H1 (cell line): ENCODE data around the gene MRPS10. TPM values are rescaled to one million over a fixed set of nuclear protein-coding genes. Genes with fewer than 3 reads are reported as not detected.

Source experiments
- CTCF ChIA-PET: fragments of 300-600 bp; sonication (Branson Sonifier 250); formaldehyde crosslinking; loops from one replicate; lab custom pipeline; 2021; ENCODE audit not compliant: partially characterized antibody; lab: Charles Lee
- POLR2A ChIA-PET: fragments of 300-600 bp; sonication (Branson Sonifier 250); formaldehyde crosslinking; loops from one replicate; lab custom pipeline; 2021; ENCODE audit warnings: inconsistent platforms; ENCODE audit not compliant: partially characterized antibody; lab: Charles Lee
- DNase-seq, 2 experiments: peaks; one replicate each; pipeline versions ENCODE4 v3.0.0 to v3.0.0-alpha.2; 2010 to 2022; ENCODE audit warnings: low spot score in 2 of 2, low read depth in 1 of 2, mixed read lengths in 1 of 2
- FAIRE-seq: peaks from 2 replicates; lab custom pipeline; 2011; peaks lifted over from hg19 to GRCh38; lab: Jason Lieb, UNC
- H2AFZ ChIP-seq: 2 replicates; pipeline ENCODE4 v1.8.1; 2012; ENCODE audit warnings: low read length, inconsistent platforms
- H2AK5ac ChIP-seq: 2 replicates; pipeline ENCODE4 v1.6.1; 2013; ENCODE audit warnings: low read depth, low read length
- H2BK120ac ChIP-seq: replicated peaks from 2 replicates; pipeline ENCODE3; 2013; ENCODE audit warnings: low read depth, low read length, inconsistent platforms
- H2BK12ac ChIP-seq: 2 replicates; pipeline ENCODE4 v1.6.1; 2013; ENCODE audit warnings: low read depth, low read length
- H2BK15ac ChIP-seq: 2 replicates; pipeline ENCODE4 v1.6.1; 2013; ENCODE audit warnings: low read length
- H2BK20ac ChIP-seq: 2 replicates; pipeline ENCODE4 v1.6.1; 2013; ENCODE audit warnings: low read length
- H2BK5ac ChIP-seq: 2 replicates; pipeline ENCODE4 v1.6.1; 2013; ENCODE audit warnings: low read depth, low read length
- H3K14ac ChIP-seq: 2 replicates; pipeline ENCODE4 v1.6.1; 2013; ENCODE audit warnings: inconsistent platforms; ENCODE audit not compliant: insufficient read length
- H3K18ac ChIP-seq: 2 replicates; pipeline ENCODE4 v1.6.1; 2013; ENCODE audit warnings: low read length; ENCODE audit errors: extremely low read depth
- H3K23ac ChIP-seq: 2 replicates; pipeline ENCODE4 v1.6.1; 2013; ENCODE audit warnings: inconsistent platforms; ENCODE audit not compliant: insufficient read length
- H3K23me2 ChIP-seq: 2 replicates; pipeline ENCODE4 v1.6.1; 2013; ENCODE audit warnings: low read depth, low read length
- H3K27ac ChIP-seq: 2 replicates; pipeline ENCODE4 v1.6.1; 2011; ENCODE audit warnings: low read depth, low read length, inconsistent platforms
- H3K27me3 ChIP-seq, 4 experiments: replicated peaks in 1 of 4; 1 replicate in 1 of 4; 2 replicates in 3 of 4; pipeline versions ENCODE4 v1.6.1 to v1.8.1; 2011 to 2013; ENCODE audit warnings: low read length in 3 of 4, mild to moderate bottlenecking in 3 of 4, inconsistent platforms in 2 of 4, mixed read lengths in 2 of 4, moderate library complexity in 1 of 4; ENCODE audit not compliant: control insufficient read depth in 3 of 4, insufficient read depth in 3 of 4; ENCODE audit errors: extremely low read depth in 1 of 4
- H3K36me3 ChIP-seq, 4 experiments: 2 replicates each; pipeline versions ENCODE4 v1.6.1 to v1.8.1; 2011 to 2013; ENCODE audit warnings: mild to moderate bottlenecking in 4 of 4, low read length in 3 of 4, moderate library complexity in 2 of 4, control low read depth in 1 of 4, inconsistent platforms in 1 of 4; ENCODE audit not compliant: insufficient read depth in 4 of 4, control insufficient read depth in 2 of 4
- H3K4ac ChIP-seq: replicated peaks from 2 replicates; pipeline ENCODE3; 2013; ENCODE audit warnings: low read length, low read depth, mixed read lengths, inconsistent platforms; ENCODE audit not compliant: insufficient read length
- H3K4me1 ChIP-seq, 4 experiments: replicated peaks in 1 of 4; 1 replicate in 1 of 4; 2 replicates in 3 of 4; pipeline versions ENCODE4 v1.6.1 to v1.8.1; 2011 to 2013; ENCODE audit warnings: low read length in 3 of 4, inconsistent platforms in 2 of 4, mixed read lengths in 1 of 4; ENCODE audit not compliant: insufficient read depth in 4 of 4, control insufficient read depth in 3 of 4
- H3K4me2 ChIP-seq, 2 experiments: 2 replicates each; pipeline versions ENCODE4 v1.6.1 to v1.8.1; 2011 to 2013; ENCODE audit warnings: low read depth in 2 of 2, low read length in 2 of 2, control low read depth in 1 of 2, inconsistent platforms in 1 of 2, mild to moderate bottlenecking in 1 of 2; ENCODE audit not compliant: insufficient read depth in 1 of 2
- H3K4me3 ChIP-seq, 4 experiments: fragments of 200-600, 300-600 bp in 1 of 4; sonication (generic), shearing (Covaris generic), sonication (Bioruptor Twin) in 1 of 4; 2 replicates each; pipeline versions ENCODE4 v1.5.1 to v1.8.1; 2011 to 2016; ENCODE audit warnings: low read length in 4 of 4, low read depth in 3 of 4, control low read depth in 2 of 4, inconsistent platforms in 2 of 4, mild to moderate bottlenecking in 2 of 4, mixed read lengths in 1 of 4, moderate library complexity in 1 of 4; ENCODE audit not compliant: insufficient read depth in 2 of 4; ENCODE audit errors: extremely low read depth in 1 of 4
- H3K56ac ChIP-seq: replicated peaks from 2 replicates; pipeline ENCODE3; 2013; ENCODE audit warnings: low read depth, mild to moderate bottlenecking, mixed read lengths, low read length, inconsistent platforms; ENCODE audit not compliant: insufficient read length
- H3K79me1 ChIP-seq: 2 replicates; pipeline ENCODE4 v1.6.1; 2013; ENCODE audit warnings: low read depth, low read length, control low read depth
- H3K79me2 ChIP-seq, 2 experiments: 2 replicates each; pipeline versions ENCODE4 v1.6.1 to v1.8.1; 2012 to 2013; ENCODE audit warnings: low read length in 2 of 2, mild to moderate bottlenecking in 2 of 2, inconsistent platforms in 1 of 2; ENCODE audit not compliant: insufficient read depth in 2 of 2, control insufficient read depth in 1 of 2
- H3K9ac ChIP-seq, 4 experiments: replicated peaks in 1 of 4; 1 replicate in 1 of 4; 2 replicates in 3 of 4; pipeline versions ENCODE4 v1.6.1 to v1.8.1; 2011 to 2013; ENCODE audit warnings: low read depth in 3 of 4, low read length in 3 of 4, control low read depth in 2 of 4, mild to moderate bottlenecking in 2 of 4, moderate library complexity in 2 of 4, inconsistent platforms in 1 of 4; ENCODE audit errors: extremely low read depth in 1 of 4
- H3K9me3 ChIP-seq, 2 experiments: 2 replicates each; pipeline versions ENCODE4 v1.6.1 to v1.8.1; 2012 to 2013; ENCODE audit warnings: mild to moderate bottlenecking in 2 of 2, moderate library complexity in 2 of 2, control low read depth in 1 of 2, inconsistent platforms in 1 of 2, low read depth in 1 of 2, low read length in 1 of 2, mixed read lengths in 1 of 2; ENCODE audit not compliant: insufficient read depth in 2 of 2
- H4K20me1 ChIP-seq, 2 experiments: replicated peaks in 1 of 2; 2 replicates each; pipeline versions ENCODE3 to v1.8.1; 2011 to 2013; ENCODE audit warnings: inconsistent platforms in 2 of 2, low read length in 2 of 2, mild to moderate bottlenecking in 1 of 2; ENCODE audit not compliant: insufficient read depth in 2 of 2, control insufficient read depth in 1 of 2
- H4K5ac ChIP-seq: 2 replicates; pipeline ENCODE4 v1.6.1; 2013; ENCODE audit warnings: low read length, low read depth, mixed read lengths, inconsistent platforms; ENCODE audit not compliant: insufficient read length
- H4K8ac ChIP-seq: 2 replicates; pipeline ENCODE4 v1.8.0; 2013; ENCODE audit warnings: mild to moderate bottlenecking, moderate library complexity, low read length, inconsistent platforms; ENCODE audit not compliant: insufficient read depth; ENCODE audit errors: extremely low read depth
- H4K91ac ChIP-seq: replicated peaks from 2 replicates; pipeline ENCODE3; 2013; ENCODE audit warnings: low read length, mixed read lengths, inconsistent platforms; ENCODE audit not compliant: insufficient read length
- CBX8 ChIP-seq: fragments of 300-800, 300-1000 bp; sonication (generic); IDR thresholded peaks from 2 replicates; pipeline ENCODE4 v1.7.1; 2016; ENCODE audit warnings: low read depth, low read length, borderline replicate concordance
- EGR1 ChIP-seq: IDR thresholded peaks from 2 replicates; pipeline ENCODE4 v1.6.1; 2011; ENCODE audit warnings: low read depth, low read length, borderline replicate concordance
- EP300 ChIP-seq, 2 experiments: IDR thresholded peaks; 1 replicate in 1 of 2; 2 replicates in 1 of 2; pipeline ENCODE4 v1.6.1; 2011 to 2012; ENCODE audit warnings: low read depth in 2 of 2, low read length in 2 of 2, mild to moderate bottlenecking in 2 of 2, borderline replicate concordance in 1 of 2, inconsistent platforms in 1 of 2, moderate library complexity in 1 of 2
- GTF2F1 ChIP-seq: IDR thresholded peaks from 2 replicates; pipeline ENCODE4 v1.6.1; 2012; ENCODE audit warnings: low read depth, low read length, improper control_type of control experiment, borderline replicate concordance
- KDM5A ChIP-seq: fragments of 200-600 bp; IDR thresholded peaks from 2 replicates; pipeline ENCODE4 v1.7.1; 2012; ENCODE audit warnings: mild to moderate bottlenecking, low read length, inconsistent platforms, mixed read lengths
- NRF1 ChIP-seq: IDR thresholded peaks from 2 replicates; pipeline ENCODE4 v1.6.1; 2011; ENCODE audit warnings: mild to moderate bottlenecking, low read depth, low read length, improper control_type of control experiment
- POLR2A ChIP-seq, 2 experiments: IDR thresholded peaks; 1 replicate in 1 of 2; 2 replicates in 1 of 2; pipeline ENCODE4 v1.6.1; 2011; ENCODE audit warnings: low read depth in 2 of 2, low read length in 2 of 2, mild to moderate bottlenecking in 2 of 2; ENCODE audit errors: control extremely low read depth in 1 of 2
- POU5F1 ChIP-seq: IDR thresholded peaks from 2 replicates; pipeline ENCODE4 v1.6.1; 2011; ENCODE audit warnings: low read depth, mild to moderate bottlenecking, low read length, moderate library complexity
- SIN3A ChIP-seq, 2 experiments: IDR thresholded peaks in 1 of 2; conservative IDR thresholded peaks in 1 of 2; 2 replicates each; pipeline ENCODE4 v1.6.1; 2011 to 2012; ENCODE audit warnings: low read length in 2 of 2, improper control_type of control experiment in 1 of 2, low read depth in 1 of 2, mild to moderate bottlenecking in 1 of 2
- SP1 ChIP-seq: IDR thresholded peaks from 2 replicates; pipeline ENCODE4 v1.6.1; 2011; ENCODE audit warnings: low read depth, low read length
- TAF1 ChIP-seq: IDR thresholded peaks from 2 replicates; pipeline ENCODE4 v1.6.1; 2011; ENCODE audit warnings: mild to moderate bottlenecking, low read depth, low read length
- TCF12 ChIP-seq: IDR thresholded peaks from 2 replicates; pipeline ENCODE4 v1.6.1; 2011; ENCODE audit warnings: low read depth, mild to moderate bottlenecking, low read length
- USF2 ChIP-seq: IDR thresholded peaks from 2 replicates; pipeline ENCODE4 v1.6.1; 2011; ENCODE audit warnings: low read length, improper control_type of control experiment
- WGBS, 2 experiments: shearing (Covaris generic) in 1 of 2; methylation state at CpG; one replicate each; pipeline versions ENCODE4 v1.1.6 to v1.1.7; 2013 to 2015; ENCODE audit warnings: low lambda C conversion rate in 2 of 2, mixed read lengths in 2 of 2, inconsistent platforms in 1 of 2, low coverage in 1 of 2, missing lambda C conversion rate in 1 of 2; ENCODE audit not compliant: insufficient replicate concordance in 2 of 2, insufficient coverage in 1 of 2, insufficient read length in 1 of 2; ENCODE audit errors: extremely low coverage in 1 of 2, missing lambda C conversion rate in 1 of 2; 5-methylcytosine and 5-hydroxymethylcytosine counted together
- polyA plus RNA-seq, 7 experiments: library from polyadenylated mRNA; depleted of rRNA in 3 of 7; stranded (reverse) in 5 of 7; unstranded in 2 of 7; fragments of >200 nt in 5 of 7; fragments of 200-250 nt in 2 of 7; gene quantifications; 1 replicate in 5 of 7; 2 replicates in 1 of 7; 4 replicates in 1 of 7; pipeline versions ENCODE4 v1.2.1 to v1.2.3, GENCODE V29; 2011 to 2013; ENCODE audit warnings: missing spikeins in 2 of 7, mixed read lengths in 2 of 7
- total RNA-seq: library from RNA; stranded (reverse); fragmentation: NEBNext Ultra II Directional; extraction: Animal tissue kit (Norgen Biotek cat#: 25700); gene quantifications from 2 replicates; pipeline ENCODE4 v1.2.1, GENCODE V29; 2021

The MRPS10 gene
- total and polyA plus RNA-seq, 2 of the 8 experiments (the other 6 are each of a cell fraction or from before 2014, with no cell fraction given), result 20.5 to 33.6 TPM

DNA sequence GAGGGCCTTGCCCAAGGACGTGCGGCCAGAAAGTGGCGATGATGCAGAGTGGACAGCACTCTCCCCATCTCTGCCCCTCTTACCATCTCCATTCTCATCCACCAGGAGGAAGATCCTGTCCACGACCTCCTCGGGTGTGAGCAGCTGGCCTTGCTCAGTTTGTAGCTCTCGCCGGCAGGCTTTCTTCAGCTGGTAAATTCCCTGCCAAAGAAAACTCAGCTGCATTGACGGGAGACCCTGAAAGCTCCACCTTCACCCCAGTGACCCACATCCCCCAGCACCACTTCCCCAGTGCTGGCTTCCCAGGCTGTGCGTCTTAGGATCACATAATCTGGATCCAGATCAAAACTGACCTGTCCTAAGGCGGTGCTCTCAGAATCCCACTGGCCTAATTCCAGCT is 32.1 kb downstream of the MRPS10 start:
- Histone ChIP-seq H3K4me3 (no peak overlapping the region), H4K20me1 (no peaks in the 10 kb centered on the region), H2BK120ac (no peak overlapping the region), H3K4me2 (no peak overlapping the region), H3K56ac (no peak overlapping the region), H2BK15ac (no peak overlapping the region; the same call in 1 of the 2 replicates), H3K79me1 (no peaks in the 10 kb centered on the region), H3K14ac (no peak overlapping the region), H3K23ac (no peak overlapping the region), H3K18ac (no peak overlapping the region; the same call in 1 of the 2 replicates), H2AK5ac (0 out of 2 replicates have a peak overlapping the region, but pooled peaks have one; percentile 3), H4K91ac (no peak overlapping the region), H4K8ac (no peak overlapping the region), H2BK5ac (0 out of 2 replicates have a peak overlapping the region, but pooled peaks have one; percentile 7), H3K27me3 (no peaks in the 10 kb centered on the region), H3K4me1 (peaks cover 0 to 10% (median 4%) of the 10 kb centered on the region in 4 experiments; a peak in 4 of 7 replicates), H3K36me3 (no peaks in the 10 kb centered on the region), H2AFZ (no peak overlapping the region), H3K27ac (no peak overlapping the region), H3K9ac (no peak overlapping the region; a peak in 1 of 7 replicates), H3K23me2 (no peaks in the 10 kb centered on the region), H3K9me3 (no peaks in the 10 kb centered on the region), H3K4ac (no peak overlapping the region), H2BK20ac (0 out of 2 replicates have a peak overlapping the region, but pooled peaks have one; percentile 86), H3K79me2 (no peaks in the 10 kb centered on the region), H4K5ac (no peak overlapping the region), H2BK12ac (peak overlapping the region; percentile 31; the same call in 1 of the 2 replicates)
- no peak for FAIRE-seq
- DNase-seq, result no peak
- WGBS, 2 experiments, result 87% methylated on average over 10 of the region's 10 CpGs; no CpG with 5 or more reads in 1 of the 2 experiments
- POLR2A ChIA-PET, result interaction anchor here (0.6 to 1.4 kb wide), 5 partner anchors 9 to 135 kb away, joined by 3 read pairs; partner anchors contain the start of genes GUCA1B and TAF8
- CTCF ChIA-PET, result interaction anchor here (0.5 to 3.0 kb wide), 15 partner anchors 9 to 1643 kb away, joined by 3 to 12 read pairs (median 4); no protein-coding TSS in a partner anchor
- TF ChIP-seq SP1 (no peak), EGR1 (no peak), EP300 (IDR thresholded peaks at IDR 0.05; ENCODE audit: borderline replicate concordance in 1 of 2, low read depth in 2 of 2, low read length in 2 of 2) (no peak), SIN3A (conservative IDR thresholded peaks at IDR 0.05 in 1 of 2, IDR thresholded peaks at IDR 0.05 in 1 of 2; ENCODE audit: low read depth in 1 of 2, low read length in 2 of 2) (no peak), NRF1 (no peak), USF2 (no peak), POU5F1 (no peak), CBX8 (no peak), TCF12 (no peak), POLR2A (IDR thresholded peaks at IDR 0.05; ENCODE audit: control extremely low read depth in 1 of 2, low read depth in 2 of 2, low read length in 2 of 2) (no peak), GTF2F1 (no peak), TAF1 (no peak), KDM5A (no peak)
